Measurements from ENCODE around the gene BEGAIN.

BEGAIN gene

DNA sequence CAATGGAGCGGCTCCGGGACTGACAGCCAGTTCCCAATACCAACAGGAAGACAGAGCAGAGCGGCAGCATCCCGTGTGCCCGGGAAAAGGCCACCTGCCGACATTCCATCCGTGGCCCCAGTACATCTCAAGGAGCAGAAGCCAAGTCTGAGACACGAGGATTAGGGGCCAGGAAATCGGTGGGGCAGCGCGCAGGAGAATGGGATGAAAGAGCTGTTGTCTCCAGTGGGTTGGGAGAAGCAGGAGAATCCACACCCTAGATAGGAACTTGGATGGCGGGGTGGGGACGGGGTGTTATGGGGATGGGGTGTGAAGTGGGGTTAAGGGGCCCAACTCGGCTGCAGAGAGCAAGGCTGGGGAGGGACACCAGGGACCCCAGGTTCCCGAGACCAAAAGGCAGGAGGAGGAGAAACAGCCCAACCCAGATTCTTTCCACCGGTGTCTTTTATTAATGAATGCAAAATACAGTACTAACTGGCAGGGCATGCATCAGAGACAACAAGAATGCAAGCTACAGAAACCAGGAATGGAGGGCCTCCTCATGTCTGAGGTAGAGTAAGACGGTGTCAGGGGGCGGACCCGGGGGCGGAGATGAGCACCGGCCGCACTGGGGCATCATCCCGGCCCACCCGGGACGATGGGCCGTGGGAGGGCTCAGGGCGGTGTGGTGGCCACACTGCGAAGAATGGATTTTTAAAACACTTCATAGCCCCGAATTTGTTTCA lies 50.3 kb downstream of the BEGAIN start:
- peak in 1 of 14 donors; percentile 63 for DNase-seq

DNA sequence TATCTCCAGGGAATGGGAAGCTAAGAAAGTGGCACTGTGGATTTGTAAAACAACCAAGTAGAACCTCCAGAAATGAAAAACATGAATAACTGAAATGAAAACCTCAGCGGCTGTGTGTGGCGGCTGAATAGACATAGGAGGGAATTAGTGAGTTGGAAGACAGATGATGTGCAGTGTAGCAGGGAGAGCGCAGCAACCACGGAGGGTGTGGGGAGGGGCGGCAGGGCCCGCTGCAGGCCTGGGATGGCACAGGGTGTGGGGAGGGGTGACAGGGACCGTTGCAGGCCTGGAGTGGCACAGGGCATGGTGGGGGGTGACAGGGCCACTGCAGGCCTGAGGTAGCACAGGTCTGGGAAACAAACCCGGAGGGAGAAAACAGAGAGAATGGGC lies 51.1 kb downstream of the BEGAIN start:
- no peak for DNase-seq

DNA sequence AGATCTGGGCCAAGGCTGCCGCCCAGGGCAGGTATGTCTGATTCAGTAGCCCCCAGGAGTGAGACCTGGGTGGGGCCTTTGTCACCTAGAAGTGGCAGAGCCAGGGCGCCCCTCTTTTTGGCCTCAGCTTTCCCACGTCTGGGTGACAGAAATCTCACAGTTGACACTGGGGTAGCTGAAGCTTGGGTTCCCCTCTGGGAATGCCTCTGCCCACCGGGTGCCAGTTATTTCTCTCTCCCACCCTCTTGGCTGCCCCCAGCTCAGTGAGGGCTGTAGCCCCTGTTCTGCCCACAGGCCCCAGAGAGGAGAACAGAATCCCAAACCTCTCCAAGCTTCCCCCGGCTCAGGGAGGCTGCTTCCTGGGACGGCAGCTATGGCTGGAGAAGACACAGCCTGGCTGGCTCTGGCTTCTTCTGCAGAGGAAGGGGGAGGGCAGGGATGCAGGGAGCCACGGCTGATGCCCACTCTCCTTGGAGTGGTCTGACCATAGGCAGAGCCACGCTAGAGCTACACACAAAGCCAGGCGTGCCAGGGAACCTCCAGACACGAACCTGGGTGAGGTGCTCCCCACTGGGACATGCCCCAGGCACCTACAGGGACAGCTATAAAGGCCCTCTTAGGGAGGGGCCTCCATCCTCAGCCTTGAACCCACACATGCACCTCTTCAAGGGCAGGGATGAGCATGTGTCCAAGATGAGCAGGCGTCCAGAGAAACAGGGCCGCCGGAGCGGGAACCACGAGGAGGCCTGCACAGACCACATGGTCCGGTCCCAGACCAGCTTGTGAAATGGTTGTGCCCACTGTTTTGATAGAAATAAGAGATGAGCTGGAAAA lies 51.7 kb downstream of the BEGAIN start:
- DNase-seq: no peak

DNA sequence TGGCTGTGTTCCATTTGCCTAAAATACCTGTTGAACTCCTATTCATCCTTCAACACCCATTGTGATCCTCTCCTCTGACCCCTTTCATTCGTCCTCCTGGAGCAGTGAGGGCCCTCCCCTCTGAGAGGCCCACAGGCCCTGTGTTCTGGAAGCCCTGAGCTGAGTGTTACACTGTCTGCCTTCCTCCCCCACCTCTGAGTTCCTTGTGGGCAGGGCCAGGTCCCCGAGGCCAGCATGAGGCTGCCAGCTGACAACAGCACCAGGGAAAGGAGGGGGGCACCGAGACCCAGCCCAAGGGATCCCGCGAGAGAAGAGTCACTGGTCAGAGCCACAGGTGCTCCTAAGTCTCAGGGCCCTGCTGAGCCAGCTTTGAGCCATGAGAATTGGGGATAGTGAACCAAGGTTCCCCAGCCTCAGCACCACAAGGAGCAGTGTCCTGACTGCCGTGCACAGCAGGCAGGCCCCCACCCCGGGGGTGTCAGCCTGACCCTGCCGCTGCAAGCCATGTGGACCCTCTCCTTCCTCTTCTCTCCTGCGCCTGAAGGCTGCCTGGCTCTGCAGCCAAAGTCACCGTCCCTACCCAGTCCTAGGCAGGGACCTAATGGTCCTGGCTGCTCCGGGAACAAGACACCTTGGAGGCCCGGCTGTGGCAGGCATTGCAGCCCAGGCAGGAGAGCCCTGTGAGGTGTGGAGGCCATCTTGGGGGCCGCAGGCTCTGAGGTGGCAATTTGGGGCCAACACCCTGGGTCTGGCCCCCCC lies 52.5 kb downstream of the BEGAIN start:
- no peak for DNase-seq

DNA sequence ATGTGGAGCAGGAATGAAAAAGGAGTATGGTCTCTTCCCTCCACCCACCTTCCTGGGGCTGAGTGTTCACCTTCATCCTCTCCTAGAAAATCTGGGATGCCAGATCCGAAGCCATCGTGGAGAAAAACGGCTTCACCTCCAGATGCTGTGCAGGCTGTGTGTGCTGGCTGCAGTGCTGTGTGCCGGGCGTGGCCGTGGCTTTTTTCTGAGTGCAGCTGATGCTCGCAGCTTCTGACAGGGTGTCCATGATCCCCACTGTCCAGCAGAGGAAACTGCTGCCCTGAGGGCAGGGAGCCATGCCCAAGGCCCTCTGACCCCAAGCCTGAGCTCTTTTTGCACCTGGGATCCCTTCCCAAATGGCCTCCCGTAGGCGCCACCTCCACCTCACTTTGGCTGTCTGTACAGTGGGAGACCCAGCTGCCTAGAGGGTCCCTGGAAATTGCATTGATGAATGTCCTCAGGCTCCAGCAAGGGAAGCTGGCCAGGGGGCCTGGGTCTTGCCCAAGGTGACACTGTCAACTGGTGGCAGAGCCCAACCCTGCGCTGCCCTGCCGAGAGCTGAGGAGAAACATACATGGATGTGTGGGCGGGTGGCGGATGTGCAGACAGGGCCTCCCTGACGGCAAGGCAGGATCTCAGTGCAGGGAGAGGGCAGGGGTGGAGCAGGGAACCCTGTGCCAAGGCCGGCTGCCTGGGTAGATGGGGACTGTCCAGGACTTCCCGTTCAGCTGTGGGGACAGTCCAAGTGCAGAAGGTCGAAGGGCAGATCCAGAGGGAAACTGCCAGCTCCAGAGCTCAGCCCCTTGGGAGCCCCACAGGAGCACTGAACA lies 53.3 kb downstream of the BEGAIN start:
- no peak for DNase-seq

DNA sequence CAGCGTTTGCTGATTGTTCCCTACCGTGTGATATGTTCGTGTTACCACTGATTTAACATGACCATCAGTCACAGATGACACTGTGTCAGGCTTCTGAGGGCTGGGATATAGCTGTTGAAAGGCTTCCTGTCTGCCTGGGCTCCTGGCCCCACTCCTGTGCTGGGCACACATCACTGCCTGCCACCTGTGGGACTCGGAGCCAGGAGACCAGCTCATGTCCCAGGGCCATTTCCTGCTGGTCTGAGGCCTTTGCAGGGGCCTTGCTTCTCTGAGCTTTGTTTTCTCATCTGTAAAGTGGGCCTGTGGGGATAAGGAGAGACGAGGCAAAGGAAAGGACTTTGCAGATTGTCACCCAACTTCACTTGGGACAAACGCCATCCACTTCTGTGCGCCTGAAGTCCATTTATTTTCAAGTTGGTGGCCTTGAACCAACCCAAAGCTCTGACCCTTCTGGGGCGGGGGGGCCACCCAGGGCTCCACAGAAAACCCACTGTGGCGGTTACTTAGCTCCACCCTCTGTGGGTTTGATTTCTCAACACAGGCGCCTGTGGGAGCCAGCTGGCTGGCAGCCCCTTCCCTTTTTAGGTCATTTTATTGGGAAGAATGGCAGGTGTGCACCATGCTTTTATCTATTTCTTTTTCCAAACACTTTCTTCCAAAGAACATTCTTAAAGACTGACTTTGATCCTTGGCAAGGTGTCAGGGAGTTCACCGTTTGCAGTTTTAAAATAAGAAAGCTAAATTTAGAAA lies 54.1 kb downstream of the BEGAIN start:
- no peak for DNase-seq

DNA sequence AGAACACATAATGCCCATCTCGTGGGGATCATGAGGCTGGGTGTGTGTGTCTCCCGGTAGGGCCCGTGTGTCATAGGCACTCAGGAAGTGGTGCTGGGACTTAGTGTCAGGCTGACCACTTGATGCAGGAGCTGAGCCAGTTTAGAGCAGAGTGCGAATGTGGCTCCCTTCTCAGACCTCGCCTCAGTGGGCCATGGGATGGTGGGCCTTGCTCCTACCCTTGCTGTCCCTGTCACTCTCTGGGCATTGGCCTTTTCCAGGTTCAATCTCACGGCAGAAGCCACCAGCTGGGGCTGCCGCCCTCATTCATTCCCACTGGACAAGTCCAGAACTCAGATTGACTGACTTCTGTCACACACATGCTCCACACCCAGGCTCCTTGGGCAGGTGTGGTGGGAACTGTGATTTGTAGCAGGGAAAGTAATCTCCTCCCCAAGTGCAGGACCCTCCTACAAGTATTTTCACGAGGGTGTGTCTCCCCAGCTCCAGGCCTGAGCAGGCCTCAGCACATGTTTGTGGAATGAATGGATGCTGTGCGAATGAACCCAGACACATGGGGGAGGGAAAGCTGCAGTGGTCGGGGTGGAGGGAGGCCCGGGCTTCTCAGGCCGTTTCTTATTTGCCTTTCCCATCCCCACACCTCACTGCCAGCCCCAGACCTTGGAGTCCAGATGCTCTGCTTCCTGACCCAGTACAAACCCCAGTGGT lies 54.9 kb downstream of the BEGAIN start:
- DNase-seq: no peak

DNA sequence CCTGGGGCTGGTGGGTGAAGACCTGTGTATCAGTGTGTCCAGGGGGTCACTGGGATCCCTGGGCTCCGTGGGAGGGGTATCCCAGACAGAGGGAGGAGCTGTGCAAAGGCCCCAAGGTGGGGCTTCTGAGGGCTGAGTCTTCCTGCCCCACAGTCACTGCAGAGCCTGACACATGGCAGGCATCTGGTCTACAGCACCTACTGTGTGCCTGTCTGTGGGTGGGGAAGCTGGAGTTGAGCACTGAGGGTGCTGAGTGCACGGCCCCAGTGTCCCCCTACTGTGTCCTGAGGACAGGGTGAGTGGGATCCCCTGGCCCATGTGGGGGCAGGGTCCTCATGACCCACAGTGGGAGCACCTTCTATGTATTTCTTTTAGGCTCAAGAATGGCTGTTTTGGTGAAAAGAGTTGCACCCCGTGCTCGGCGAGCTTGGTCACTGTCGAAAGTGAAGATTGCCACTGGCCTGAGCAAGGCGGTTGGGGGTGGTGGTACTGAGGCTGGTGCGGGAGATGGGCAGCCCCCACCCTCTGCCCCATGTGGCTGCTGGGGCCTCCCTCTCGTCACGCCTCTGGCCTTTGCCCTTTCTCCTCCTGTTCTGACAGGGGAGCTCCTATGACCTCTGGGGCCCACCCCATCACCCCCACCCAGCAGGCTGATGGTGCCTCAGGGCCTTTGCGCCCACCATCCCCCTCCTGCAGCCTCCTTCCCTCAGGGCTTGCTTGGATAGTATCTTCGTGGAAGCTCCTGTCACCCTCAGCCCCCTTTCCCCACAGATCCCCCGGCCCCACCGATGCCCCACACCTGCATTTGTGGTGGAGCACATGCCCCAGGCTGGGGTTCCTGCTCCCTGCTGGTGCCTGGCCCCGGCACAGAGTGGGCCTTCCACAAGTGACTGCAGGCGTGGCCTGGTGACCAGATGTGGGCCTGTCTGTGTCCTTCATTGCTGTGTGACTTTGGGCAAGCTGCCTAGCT lies 55.8 kb downstream of the BEGAIN start:
- DNase-seq: no peak

DNA sequence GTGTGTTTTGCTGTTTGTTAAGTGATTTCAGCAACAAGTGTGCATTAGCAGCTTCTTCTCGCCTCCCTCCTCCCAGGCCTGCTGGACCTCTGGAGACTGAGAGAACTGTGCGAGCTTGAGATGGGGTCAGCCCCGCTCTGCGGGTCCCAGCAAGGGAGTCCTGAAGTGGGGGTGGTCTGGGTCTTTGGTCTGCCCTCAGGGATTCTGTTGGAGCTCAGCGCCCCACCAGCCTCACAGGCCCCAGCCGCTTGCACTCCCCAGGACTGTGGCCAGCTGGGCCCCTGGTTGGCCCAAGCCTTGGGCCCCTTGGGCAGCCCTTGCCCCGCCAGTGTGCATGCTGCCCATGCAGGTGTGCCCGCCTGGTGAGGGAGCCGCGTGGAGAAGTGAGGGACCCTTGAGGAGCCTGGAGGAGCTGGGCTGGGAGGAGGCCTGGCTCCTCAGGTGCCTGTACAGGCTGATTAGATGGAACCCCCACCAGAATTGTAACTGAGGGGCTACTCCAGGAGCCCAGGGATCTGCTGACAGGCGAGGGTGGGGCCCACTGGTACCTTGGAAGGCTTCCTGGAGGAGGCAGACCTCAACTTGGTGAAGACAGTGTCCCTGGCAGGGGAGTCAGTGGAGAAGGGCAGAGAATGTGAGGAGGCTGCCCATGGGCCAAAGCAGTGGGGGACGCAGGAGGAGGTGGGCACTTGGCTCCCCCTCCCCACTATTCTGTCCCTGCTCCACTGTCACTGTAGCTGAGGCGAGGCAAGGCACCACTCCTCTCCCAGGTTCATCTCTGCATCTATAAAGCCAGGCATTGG lies 56.7 kb downstream of the BEGAIN start:
- no peak for DNase-seq

DNA sequence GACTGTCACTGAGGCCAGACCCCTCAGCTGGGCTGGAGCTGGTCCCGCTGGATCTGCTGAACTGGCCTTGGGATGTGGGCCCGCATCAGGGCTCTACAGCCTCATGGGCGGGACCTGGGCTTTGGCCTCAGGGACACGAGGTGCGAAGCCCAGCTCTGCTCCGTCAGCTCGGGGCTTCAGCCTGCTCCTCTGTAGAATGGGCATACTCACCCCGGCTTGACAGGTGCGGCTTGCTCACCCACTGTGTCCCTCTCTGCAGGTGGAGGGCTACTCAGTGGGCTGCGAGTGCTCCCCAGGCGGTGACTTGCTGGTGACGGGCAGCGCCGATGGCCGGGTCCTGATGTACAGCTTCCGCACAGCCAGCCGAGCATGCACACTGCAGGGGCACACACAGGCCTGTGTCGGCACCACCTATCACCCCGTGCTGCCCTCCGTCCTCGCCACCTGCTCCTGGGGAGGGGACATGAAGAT lies 57.6 kb downstream of the BEGAIN start:
- DNase-seq: no peak

DNA sequence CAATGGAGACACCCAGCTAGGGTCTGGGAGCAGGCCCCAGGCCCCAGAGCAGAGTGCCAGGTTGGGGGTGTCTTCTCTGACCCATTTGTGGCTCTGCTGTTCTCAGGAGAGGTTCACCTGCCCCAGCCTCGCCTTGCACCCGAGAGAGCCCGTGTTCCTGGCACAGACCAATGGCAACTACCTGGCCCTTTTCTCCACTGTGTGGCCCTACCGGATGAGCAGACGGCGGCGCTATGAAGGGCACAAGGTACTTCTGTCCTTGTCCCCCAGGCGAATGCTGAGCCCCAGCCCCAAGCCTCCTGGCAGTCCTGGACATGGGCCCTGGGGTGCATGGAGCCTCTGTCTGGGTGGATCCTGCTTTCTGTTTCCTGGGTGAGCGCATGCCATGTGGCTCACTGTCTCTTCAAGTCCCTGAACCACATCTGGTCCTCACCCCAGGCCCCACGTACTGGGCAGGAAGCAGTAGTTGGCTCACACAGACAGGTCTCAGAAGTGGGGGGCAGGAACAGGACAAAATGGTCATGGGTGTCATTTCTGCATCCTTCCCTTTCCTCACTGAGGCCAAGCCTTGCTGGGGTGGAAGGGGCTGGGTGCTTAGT lies 58.2 kb downstream of the BEGAIN start:
- no peak for DNase-seq

DNA sequence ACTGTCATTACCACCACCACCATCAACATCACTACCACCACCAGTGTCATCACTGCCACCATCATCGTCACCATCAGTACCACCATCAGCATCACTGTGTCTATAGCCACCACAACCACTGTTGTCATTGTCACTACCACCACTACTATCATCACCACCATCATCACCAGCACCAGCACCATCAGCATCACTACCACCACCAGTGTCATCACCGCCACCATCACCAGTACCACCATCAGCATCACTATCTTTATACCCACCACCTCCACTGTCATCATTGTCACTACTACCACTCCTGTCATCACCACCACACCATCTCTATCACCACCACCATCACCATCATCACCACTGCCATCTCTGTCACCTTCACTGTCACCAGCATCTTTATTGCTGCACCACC lies 60.6 kb downstream of the BEGAIN start:
- DNase-seq: no peak

DNA sequence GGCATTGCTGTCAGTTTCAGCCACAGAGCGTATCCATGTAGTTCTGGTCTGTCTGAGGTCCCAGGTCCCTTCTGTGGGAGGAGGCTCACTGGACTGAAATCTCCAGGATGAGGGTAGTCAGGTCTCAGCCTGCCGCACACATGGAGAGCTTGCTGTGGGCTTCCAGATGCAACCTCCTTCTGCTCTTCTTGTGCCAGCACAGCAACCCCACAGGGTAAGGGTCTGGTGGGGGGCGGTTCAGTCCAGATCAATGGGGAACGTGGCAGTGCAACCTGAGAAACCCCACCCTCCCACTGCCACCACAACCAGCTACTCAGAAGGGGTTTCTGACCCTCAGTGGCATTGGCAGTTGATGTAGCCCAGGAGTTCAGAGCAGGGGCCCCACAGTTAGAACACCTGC lies 61.2 kb downstream of the BEGAIN start:
- DNase-seq: no peak

DNA sequence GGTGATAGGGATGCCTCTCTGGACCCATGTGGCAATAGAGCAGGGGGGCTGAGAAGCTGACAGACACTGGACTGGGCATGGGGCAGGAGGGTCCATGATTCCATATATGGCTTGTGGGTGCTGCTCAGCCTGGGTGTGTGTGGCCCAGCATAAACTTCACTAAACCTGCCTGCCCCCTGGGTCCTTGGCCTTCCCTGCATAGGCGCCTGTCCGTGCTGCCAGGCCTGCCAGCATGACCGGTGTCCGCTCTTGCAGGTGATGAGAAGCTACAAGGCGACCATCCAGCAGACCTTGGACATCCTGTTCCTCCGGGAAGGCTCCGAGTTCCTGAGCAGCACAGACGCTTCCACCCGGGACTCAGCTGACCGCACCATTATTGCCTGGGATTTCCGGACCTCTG lies 61.6 kb downstream of the BEGAIN start:
- no peak for DNase-seq

DNA sequence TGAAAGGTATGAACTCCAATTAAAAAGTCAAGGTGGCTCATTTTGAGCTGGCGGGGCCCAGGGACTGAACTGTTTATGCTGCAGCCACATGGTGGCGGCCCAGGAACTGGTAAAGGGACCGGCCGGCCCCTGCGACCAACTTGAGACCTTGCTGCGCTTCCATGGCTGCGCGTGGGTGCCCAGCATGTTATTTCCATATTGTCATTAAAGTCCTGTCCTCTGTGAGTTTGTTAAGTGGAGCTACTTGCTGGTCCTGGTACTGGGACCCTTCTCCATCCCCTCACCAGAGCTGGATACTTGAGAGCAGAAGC lies 62.3 kb downstream of the BEGAIN start:
- no peak for DNase-seq

DNA sequence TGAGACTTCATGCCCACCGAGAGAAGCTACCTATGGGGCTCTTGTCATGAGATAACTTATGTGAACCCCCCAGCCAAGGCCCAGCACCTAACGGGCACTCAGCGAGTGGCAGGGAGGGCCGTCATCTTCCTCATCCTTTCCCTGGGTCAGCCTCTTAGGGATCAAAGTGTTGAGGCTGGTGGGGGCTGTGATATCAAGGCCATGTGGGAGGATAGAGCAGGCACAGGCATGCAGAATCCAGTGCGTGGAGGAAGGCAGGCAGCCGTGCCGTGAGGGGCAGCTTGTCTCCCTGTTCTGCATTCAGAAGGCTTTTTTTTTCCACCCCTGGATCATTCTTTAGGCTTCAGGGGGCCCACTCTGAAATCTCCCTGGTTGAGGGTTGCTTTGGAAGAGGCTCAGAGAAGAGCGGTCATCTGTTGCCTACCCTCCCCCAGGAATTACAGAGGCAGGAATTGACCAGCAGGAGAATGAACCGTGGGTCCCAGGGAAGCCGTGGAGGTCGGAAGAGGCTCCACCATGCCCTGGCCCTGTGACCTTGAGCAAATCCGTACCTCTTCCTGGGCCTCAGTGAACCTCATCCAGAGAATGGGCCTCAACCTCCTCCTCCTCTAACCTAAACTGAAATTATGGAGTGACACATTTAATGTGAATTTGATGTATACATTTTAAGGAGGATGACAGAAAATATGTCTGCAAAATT lies 62.8 kb downstream of the BEGAIN start:
- no peak for DNase-seq

DNA sequence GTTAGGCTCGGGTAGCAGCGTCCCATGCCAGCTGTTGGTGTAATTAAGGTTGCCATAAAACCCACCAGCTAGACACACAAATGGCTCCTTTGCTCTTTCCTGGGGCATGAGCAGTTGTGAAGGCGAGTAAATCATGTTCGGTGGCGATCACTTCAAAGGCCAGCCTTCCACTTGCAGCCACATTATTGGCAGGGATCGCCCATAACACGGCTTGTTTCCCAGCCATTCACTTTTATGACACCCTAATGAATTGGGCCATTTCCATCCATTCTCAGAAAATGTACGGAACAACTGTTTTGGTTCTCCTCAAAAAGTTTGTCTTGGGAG lies 63.4 kb downstream of the BEGAIN start:
- DNase-seq: no peak

All from C1 segment of cervical spinal cord (tissue), 14 donors.